H1 (cell line): ENCODE data around the gene GRPR. TPM values are rescaled to one million over a fixed set of nuclear protein-coding genes. Genes with fewer than 3 reads are reported as not detected.

Experiments
- ATF3 ChIP-seq: IDR thresholded peaks from 2 replicates; pipeline ENCODE4 v1.6.1; 2011; ENCODE audit warnings: low read depth, mild to moderate bottlenecking, low read length; ENCODE audit not compliant: insufficient read depth
- CHD7 ChIP-seq: fragments of 300-600 bp; sonication (generic); IDR thresholded peaks from 2 replicates; pipeline ENCODE4 v1.7.1; 2012; ENCODE audit warnings: low read length, moderate library complexity, mild to moderate bottlenecking, inconsistent platforms; ENCODE audit not compliant: insufficient replicate concordance
- CTCF ChIP-seq, 3 experiments: IDR thresholded peaks; 1 replicate in 2 of 3; 2 replicates in 1 of 3; pipeline versions ENCODE4 v1.5.1 to v1.6.1; 2011; ENCODE audit warnings: low read length in 3 of 3, mild to moderate bottlenecking in 3 of 3, inconsistent platforms in 2 of 3, low read depth in 1 of 3, moderate library complexity in 1 of 3; ENCODE audit not compliant: insufficient read depth in 1 of 3; ENCODE audit errors: control extremely low read depth in 1 of 3
- SAP30 ChIP-seq: fragments of 300-600 bp; sonication (generic); IDR thresholded peaks from 2 replicates; pipeline ENCODE4 v1.7.1; 2012; ENCODE audit warnings: low read length, moderate library complexity, mild to moderate bottlenecking, inconsistent platforms; ENCODE audit not compliant: insufficient read depth, insufficient replicate concordance
- SP4 ChIP-seq: IDR thresholded peaks from 2 replicates; pipeline ENCODE4 v1.6.1; 2012; ENCODE audit warnings: low read length, inconsistent platforms
- TAF1 ChIP-seq: IDR thresholded peaks from 2 replicates; pipeline ENCODE4 v1.6.1; 2011; ENCODE audit warnings: mild to moderate bottlenecking, low read depth, low read length
- polyA plus RNA-seq, 7 experiments: library from polyadenylated mRNA; depleted of rRNA in 3 of 7; stranded (reverse) in 5 of 7; unstranded in 2 of 7; fragments of >200 nt in 5 of 7; fragments of 200-250 nt in 2 of 7; gene quantifications; 1 replicate in 5 of 7; 2 replicates in 1 of 7; 4 replicates in 1 of 7; pipeline versions ENCODE4 v1.2.1 to v1.2.3, GENCODE V29; 2011 to 2013; ENCODE audit warnings: missing spikeins in 2 of 7, mixed read lengths in 2 of 7
- total RNA-seq: library from RNA; stranded (reverse); fragmentation: NEBNext Ultra II Directional; extraction: Animal tissue kit (Norgen Biotek cat#: 25700); gene quantifications from 2 replicates; pipeline ENCODE4 v1.2.1, GENCODE V29; 2021
- TF ChIP-seq, protein P1 (sequence below): IDR thresholded peaks from 2 replicates; pipeline ENCODE4 v1.6.1; 2011; ENCODE audit warnings: low read length, improper control_type of control experiment

The GRPR gene
- total and polyA plus RNA-seq, 2 of the 8 experiments (the other 6 are each of a cell fraction or from before 2014, with no cell fraction given) = 18.6 to 78.4 TPM

DNA sequence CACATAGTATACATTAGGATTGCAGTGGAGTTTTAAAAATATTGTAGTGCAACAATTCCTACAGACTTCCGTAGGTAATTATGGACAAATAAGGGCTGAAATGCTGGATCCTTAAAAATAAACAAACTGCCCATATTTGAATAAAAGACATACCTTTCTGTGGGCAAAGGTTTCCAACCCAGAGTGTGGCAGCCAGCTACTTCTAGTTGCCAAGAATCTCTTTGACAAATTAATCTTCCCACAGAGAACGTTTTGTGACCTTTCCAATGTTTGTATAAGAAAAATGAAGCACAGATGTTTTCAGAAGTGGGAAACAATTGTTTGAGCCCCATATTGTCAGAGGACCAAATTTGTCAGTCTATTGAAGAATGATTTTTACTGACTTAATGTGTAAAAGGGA lies 21.1 kb downstream of the GRPR start (continued):
- TF ChIP-seq CHD7 (no peak), TAF1 (no peak), SP4 (no peak), ATF3 (no peak), SAP30 (no peak), CTCF (IDR thresholded peaks at IDR 0.05; ENCODE audit: control extremely low read depth in 1 of 3, insufficient read depth in 1 of 3, low read depth in 1 of 3, low read length in 3 of 3) (no peak)
- TF ChIP-seq, protein P1, sequence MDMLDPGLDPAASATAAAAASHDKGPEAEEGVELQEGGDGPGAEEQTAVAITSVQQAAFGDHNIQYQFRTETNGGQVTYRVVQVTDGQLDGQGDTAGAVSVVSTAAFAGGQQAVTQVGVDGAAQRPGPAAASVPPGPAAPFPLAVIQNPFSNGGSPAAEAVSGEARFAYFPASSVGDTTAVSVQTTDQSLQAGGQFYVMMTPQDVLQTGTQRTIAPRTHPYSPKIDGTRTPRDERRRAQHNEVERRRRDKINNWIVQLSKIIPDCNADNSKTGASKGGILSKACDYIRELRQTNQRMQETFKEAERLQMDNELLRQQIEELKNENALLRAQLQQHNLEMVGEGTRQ = no peak
